ENCODE results near the gene LYL1.

Gene LYL1

DNA sequence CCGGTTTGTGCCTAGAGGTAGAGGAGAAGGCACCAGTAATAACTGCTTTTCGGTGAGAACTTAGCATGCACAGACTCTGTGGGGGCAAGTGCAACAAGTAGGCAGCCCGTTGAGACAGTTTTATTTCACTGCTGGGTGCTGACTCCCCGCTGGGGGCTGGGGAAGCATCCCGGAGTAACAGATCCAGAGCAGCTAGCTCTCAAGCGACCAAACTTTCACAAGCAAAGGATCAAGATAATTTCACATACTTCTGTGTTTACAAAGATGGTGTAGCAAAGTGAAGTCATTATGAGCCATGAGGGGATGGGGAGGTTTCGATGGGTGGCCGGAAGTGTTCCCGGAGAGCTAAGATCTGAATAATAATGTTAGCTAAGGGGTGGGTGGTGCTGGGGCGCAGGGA is 18.2 kb upstream of the LYL1 start:
- no peak overlapping the region for H2AFZ ChIP-seq (ENCODE audit: low read depth)
- no peaks in the 10 kb centered on the region; the same call in 1 of the 2 replicates for H3K36me3 ChIP-seq (ENCODE audit: insufficient read depth)
- no peak overlapping the region for H3K4me2 ChIP-seq
- H3K27me3 ChIP-seq (ENCODE audit: insufficient read depth, low read depth): no peaks in the 10 kb centered on the region
- peaks cover 4% of the 10 kb centered on the region; the same call in 1 of the 2 replicates for H4K20me1 ChIP-seq (ENCODE audit: insufficient read depth)
- peaks cover 80% of the 10 kb centered on the region for H3K79me2 ChIP-seq (ENCODE audit: insufficient read depth, low read depth)
- no peak overlapping the region for H3K4me3 ChIP-seq (IDR thresholded peaks at IDR 0.05; ENCODE audit: insufficient read depth, low read depth, low read length)
- H3K27ac ChIP-seq: no peak overlapping the region
- TF ChIP-seq, protein P1, sequence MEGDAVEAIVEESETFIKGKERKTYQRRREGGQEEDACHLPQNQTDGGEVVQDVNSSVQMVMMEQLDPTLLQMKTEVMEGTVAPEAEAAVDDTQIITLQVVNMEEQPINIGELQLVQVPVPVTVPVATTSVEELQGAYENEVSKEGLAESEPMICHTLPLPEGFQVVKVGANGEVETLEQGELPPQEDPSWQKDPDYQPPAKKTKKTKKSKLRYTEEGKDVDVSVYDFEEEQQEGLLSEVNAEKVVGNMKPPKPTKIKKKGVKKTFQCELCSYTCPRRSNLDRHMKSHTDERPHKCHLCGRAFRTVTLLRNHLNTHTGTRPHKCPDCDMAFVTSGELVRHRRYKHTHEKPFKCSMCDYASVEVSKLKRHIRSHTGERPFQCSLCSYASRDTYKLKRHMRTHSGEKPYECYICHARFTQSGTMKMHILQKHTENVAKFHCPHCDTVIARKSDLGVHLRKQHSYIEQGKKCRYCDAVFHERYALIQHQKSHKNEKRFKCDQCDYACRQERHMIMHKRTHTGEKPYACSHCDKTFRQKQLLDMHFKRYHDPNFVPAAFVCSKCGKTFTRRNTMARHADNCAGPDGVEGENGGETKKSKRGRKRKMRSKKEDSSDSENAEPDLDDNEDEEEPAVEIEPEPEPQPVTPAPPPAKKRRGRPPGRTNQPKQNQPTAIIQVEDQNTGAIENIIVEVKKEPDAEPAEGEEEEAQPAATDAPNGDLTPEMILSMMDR (conservative IDR thresholded peaks at IDR 0.05; ENCODE audit: low read depth, low read length): no peak
- peaks cover 7% of the 10 kb centered on the region for H3K4me1 ChIP-seq (ENCODE audit: low read depth, poor library complexity, severe bottlenecking)
- no peak overlapping the region for H3K9ac ChIP-seq

DNA sequence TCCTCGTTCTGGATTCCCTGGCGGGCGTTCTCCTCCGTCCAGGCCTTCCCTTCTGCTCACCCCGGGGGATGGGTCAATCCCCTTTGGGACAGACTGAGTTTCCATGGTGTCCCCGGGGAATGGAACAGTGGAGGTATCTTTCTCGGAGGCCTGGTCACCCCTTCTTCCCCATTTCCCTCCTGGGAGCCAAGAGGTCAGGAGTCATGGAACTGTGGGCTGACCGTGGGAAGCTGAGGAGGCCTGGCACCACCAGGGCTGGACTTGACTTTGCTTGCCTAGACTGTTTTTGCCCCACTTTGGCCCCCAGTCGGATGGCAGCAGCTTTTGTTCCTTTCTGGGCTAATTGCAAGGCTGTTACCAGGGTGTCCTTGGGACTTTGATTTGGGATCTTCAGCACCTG is 17.4 kb upstream of the LYL1 start:
- TF ChIP-seq, protein P1 (conservative IDR thresholded peaks at IDR 0.05; ENCODE audit: low read depth, low read length): no peak
- H3K27ac ChIP-seq: no peak overlapping the region
- no peak overlapping the region for H3K4me3 ChIP-seq (IDR thresholded peaks at IDR 0.05; ENCODE audit: insufficient read depth, low read depth, low read length)
- H3K36me3 ChIP-seq (ENCODE audit: insufficient read depth): no peaks in the 10 kb centered on the region; the same call in 1 of the 2 replicates
- H4K20me1 ChIP-seq (ENCODE audit: insufficient read depth): peaks cover 4% of the 10 kb centered on the region; the same call in 1 of the 2 replicates
- no peak overlapping the region for H3K9ac ChIP-seq
- H3K4me2 ChIP-seq: no peak overlapping the region
- peaks cover 81% of the 10 kb centered on the region for H3K79me2 ChIP-seq (ENCODE audit: insufficient read depth, low read depth)
- H2AFZ ChIP-seq (ENCODE audit: low read depth): no peak overlapping the region
- H3K27me3 ChIP-seq (ENCODE audit: insufficient read depth, low read depth): no peaks in the 10 kb centered on the region
- H3K4me1 ChIP-seq (ENCODE audit: low read depth, poor library complexity, severe bottlenecking): peaks cover 12% of the 10 kb centered on the region

GRCh38 chr19:13119627-13120026 is 17.0 kb upstream of the LYL1 start:
- Histone ChIP-seq H3K9ac (peak overlapping the region; percentile 86; the same call in 1 of the 2 replicates), H3K36me3 (ENCODE audit: insufficient read depth) (no peaks in the 10 kb centered on the region; the same call in 1 of the 2 replicates), H4K20me1 (ENCODE audit: insufficient read depth) (peaks cover 4% of the 10 kb centered on the region; the same call in 1 of the 2 replicates), H3K79me2 (ENCODE audit: insufficient read depth, low read depth) (peaks cover 77% of the 10 kb centered on the region), H3K4me3 (IDR thresholded peaks at IDR 0.05; ENCODE audit: insufficient read depth, low read depth, low read length) (no peak overlapping the region), H3K4me2 (peak overlapping the region; percentile 73), H2AFZ (ENCODE audit: low read depth) (no peak overlapping the region), H3K27me3 (ENCODE audit: insufficient read depth, low read depth) (no peaks in the 10 kb centered on the region), H3K4me1 (ENCODE audit: low read depth, poor library complexity, severe bottlenecking) (peaks cover 15% of the 10 kb centered on the region), H3K27ac (no peak overlapping the region)
- TF ChIP-seq, protein P1 (conservative IDR thresholded peaks at IDR 0.05; ENCODE audit: low read depth, low read length): no peak

GRCh38 chr19:13118424-13119193 is 16.0 kb upstream of the LYL1 start:
- no peak overlapping the region for H2AFZ ChIP-seq (ENCODE audit: low read depth)
- H3K27me3 ChIP-seq (ENCODE audit: insufficient read depth, low read depth): no peaks in the 10 kb centered on the region
- peaks cover 68% of the 10 kb centered on the region for H3K79me2 ChIP-seq (ENCODE audit: insufficient read depth, low read depth)
- no peaks in the 10 kb centered on the region; the same call in 1 of the 2 replicates for H3K36me3 ChIP-seq (ENCODE audit: insufficient read depth)
- TF ChIP-seq, protein P1 (conservative IDR thresholded peaks at IDR 0.05; ENCODE audit: low read depth, low read length): no peak
- peak overlapping the region; percentile 56 for H3K27ac ChIP-seq
- H3K9ac ChIP-seq: peak overlapping the region; percentile 86
- peaks cover 17% of the 10 kb centered on the region for H3K4me1 ChIP-seq (ENCODE audit: low read depth, poor library complexity, severe bottlenecking)
- peaks cover 4% of the 10 kb centered on the region; the same call in 1 of the 2 replicates for H4K20me1 ChIP-seq (ENCODE audit: insufficient read depth)
- no peak overlapping the region for H3K4me3 ChIP-seq (IDR thresholded peaks at IDR 0.05; ENCODE audit: insufficient read depth, low read depth, low read length)
- peak overlapping the region; percentile 73 for H3K4me2 ChIP-seq
